ENCODE results near the gene GM2A.

- TF ChIP-seq POLR2AphosphoS5 (IDR thresholded peaks at IDR 0.05) (no peak), CTCF (IDR thresholded peaks at IDR 0.05) (no peak), POLR2A (IDR thresholded peaks at IDR 0.05; ENCODE audit: low read depth) (no peak), EP300 (IDR thresholded peaks at IDR 0.05) (no peak)
Measured at GRCh38 chr5:151281001-151281639, 28.1 kb downstream of the GM2A start.

Measured in esophagus muscularis mucosa (tissue), 4 donors.